H9 (cell line): ENCODE results near the gene FUT8. TPM values are rescaled to one million over a fixed set of nuclear protein-coding genes. Genes with fewer than 3 reads are reported as not detected.
"Not testable (repeated sequence)": the region's sequence is repeated elsewhere in the genome, so short reads cannot be mapped to it uniquely, and the experiment has no call there.

ENCODE experiments used
- DNase-seq: peaks from one replicate; pipeline ENCODE4 v3.0.0-alpha.2; 2017
- H2AFZ ChIP-seq: one replicate; pipeline ENCODE4 v1.6.1; 2013; ENCODE audit warnings: mild to moderate bottlenecking, low read length, control low read depth, moderate library complexity
- H2AK5ac ChIP-seq: 2 replicates; pipeline ENCODE4 v1.6.1; 2013; ENCODE audit warnings: low read length, control low read depth, mixed read lengths; ENCODE audit not compliant: insufficient read length
- H2BK120ac ChIP-seq: one replicate; pipeline ENCODE4 v1.6.1; 2013; ENCODE audit warnings: low read depth, mild to moderate bottlenecking, low read length, control low read depth, inconsistent platforms; ENCODE audit not compliant: poor library complexity, severe bottlenecking
- H2BK12ac ChIP-seq: 2 replicates; pipeline ENCODE4 v1.6.1; 2013; ENCODE audit warnings: low read length, control low read depth, mixed read lengths, low read depth; ENCODE audit not compliant: insufficient read length
- H2BK15ac ChIP-seq: 2 replicates; pipeline ENCODE4 v1.6.1; 2013; ENCODE audit warnings: low read depth, low read length, control low read depth
- H2BK20ac ChIP-seq: one replicate; pipeline ENCODE4 v1.6.1; 2013; ENCODE audit warnings: low read depth, mild to moderate bottlenecking, low read length, control low read depth, inconsistent platforms; ENCODE audit not compliant: poor library complexity, severe bottlenecking
- H2BK5ac ChIP-seq: 2 replicates; pipeline ENCODE4 v1.6.1; 2013; ENCODE audit warnings: low read length, control low read depth, mixed read lengths; ENCODE audit not compliant: insufficient read length
- H3K14ac ChIP-seq: 2 replicates; pipeline ENCODE4 v1.6.1; 2013; ENCODE audit warnings: low read length, control low read depth; ENCODE audit not compliant: insufficient read depth
- H3K18ac ChIP-seq: 2 replicates; pipeline ENCODE4 v1.6.1; 2013; ENCODE audit warnings: low read depth, mild to moderate bottlenecking, mixed read lengths, low read length, control low read depth; ENCODE audit not compliant: insufficient read length
- H3K23ac ChIP-seq: 2 replicates; pipeline ENCODE4 v1.6.1; 2013; ENCODE audit warnings: low read length, control low read depth, mixed read lengths, low read depth; ENCODE audit not compliant: insufficient read length
- H3K23me2 ChIP-seq: 2 replicates; pipeline ENCODE4 v1.6.1; 2013; ENCODE audit warnings: low read depth, mild to moderate bottlenecking, mixed read lengths, low read length, control low read depth; ENCODE audit not compliant: insufficient read length, poor library complexity, severe bottlenecking
- H3K27ac ChIP-seq: 2 replicates; pipeline ENCODE4 v1.5.1; 2013; ENCODE audit warnings: low read length, control low read depth, mixed read lengths, low read depth; ENCODE audit not compliant: insufficient read length
- H3K27me3 ChIP-seq: 2 replicates; pipeline ENCODE4 v1.6.1; 2013; ENCODE audit warnings: low read length, control low read depth, inconsistent platforms; ENCODE audit not compliant: insufficient read depth
- H3K4ac ChIP-seq: 2 replicates; pipeline ENCODE4 v1.6.1; 2013; ENCODE audit warnings: low read depth, mild to moderate bottlenecking, control low read depth, inconsistent platforms, low read length, moderate library complexity
- H3K4me1 ChIP-seq: 2 replicates; pipeline ENCODE4 v1.6.1; 2013; ENCODE audit warnings: low read length, control low read depth, inconsistent platforms; ENCODE audit not compliant: insufficient read depth
- H3K4me2 ChIP-seq: 2 replicates; pipeline ENCODE4 v1.6.1; 2013; ENCODE audit warnings: low read length, control low read depth, mixed read lengths; ENCODE audit not compliant: insufficient read length, insufficient read depth
- H3K56ac ChIP-seq: 2 replicates; pipeline ENCODE4 v1.6.1; 2013; ENCODE audit warnings: low read depth, mild to moderate bottlenecking, mixed read lengths, low read length, control low read depth; ENCODE audit not compliant: insufficient read length
- H3K79me1 ChIP-seq: 2 replicates; pipeline ENCODE4 v1.6.1; 2013; ENCODE audit warnings: low read depth, mild to moderate bottlenecking, moderate library complexity, low read length, control low read depth, inconsistent platforms; ENCODE audit not compliant: insufficient read depth, poor library complexity, severe bottlenecking
- H3K79me2 ChIP-seq: 2 replicates; pipeline ENCODE4 v1.6.1; 2013; ENCODE audit warnings: low read length, control low read depth, inconsistent platforms; ENCODE audit not compliant: insufficient read depth
- H3K9ac ChIP-seq: 2 replicates; pipeline ENCODE4 v1.6.1; 2013; ENCODE audit warnings: low read length, control low read depth, mixed read lengths; ENCODE audit not compliant: insufficient read length; ENCODE audit errors: extremely low read depth
- H3K9me3 ChIP-seq: one replicate; pipeline ENCODE4 v1.6.1; 2013; ENCODE audit warnings: low read depth, low read length, inconsistent platforms; ENCODE audit not compliant: control insufficient read depth
- H3T11ph ChIP-seq: one replicate; pipeline ENCODE4 v1.6.1; 2013; ENCODE audit warnings: mild to moderate bottlenecking, low read length, control low read depth, inconsistent platforms
- H4K20me1 ChIP-seq: one replicate; pipeline ENCODE4 v1.6.1; 2013; ENCODE audit not compliant: control insufficient read depth, insufficient read length, insufficient read depth
- H4K5ac ChIP-seq: 2 replicates; pipeline ENCODE4 v1.6.1; 2013; ENCODE audit warnings: low read depth, mild to moderate bottlenecking, mixed read lengths, low read length, control low read depth; ENCODE audit not compliant: insufficient read length
- H4K8ac ChIP-seq: replicated peaks from 2 replicates; pipeline ENCODE4 v1.6.1; 2013; ENCODE audit warnings: low read length, control low read depth, mixed read lengths, low read depth; ENCODE audit not compliant: insufficient read length
- H4K91ac ChIP-seq: 2 replicates; pipeline ENCODE4 v1.6.1; 2013; ENCODE audit warnings: low read depth, mild to moderate bottlenecking, moderate library complexity, mixed read lengths, low read length, control low read depth; ENCODE audit not compliant: insufficient read length
- H3K27ac Mint-ChIP-seq, 3 experiments: 2 replicates in 2 of 3; 3 replicates in 1 of 3; pipeline ENCODE4 v1.8.0; 2020 to 2021; ENCODE audit warnings: mixed read lengths in 3 of 3, mild to moderate bottlenecking in 1 of 3, moderate library complexity in 1 of 3
- H3K27me3 Mint-ChIP-seq: 2 replicates; pipeline ENCODE4 v1.8.0; 2021; ENCODE audit warnings: low read depth, mild to moderate bottlenecking, moderate library complexity, mixed read lengths
- H3K36me3 Mint-ChIP-seq, 3 experiments: 2 replicates in 2 of 3; 3 replicates in 1 of 3; pipeline ENCODE4 v1.8.0; 2020 to 2021; ENCODE audit warnings: low read depth in 3 of 3, mixed read lengths in 3 of 3; ENCODE audit not compliant: insufficient read depth in 1 of 3
- H3K4me1 Mint-ChIP-seq, 2 experiments: 2 replicates each; pipeline ENCODE4 v1.8.0; 2020; ENCODE audit warnings: mixed read lengths in 2 of 2
- H3K4me3 Mint-ChIP-seq, 2 experiments: 2 replicates in 1 of 2; 3 replicates in 1 of 2; pipeline ENCODE4 v1.8.0; 2020 to 2021; ENCODE audit warnings: mild to moderate bottlenecking in 2 of 2, mixed read lengths in 2 of 2, moderate library complexity in 1 of 2
- H3K9me3 Mint-ChIP-seq, 2 experiments: 2 replicates in 1 of 2; 3 replicates in 1 of 2; pipeline ENCODE4 v1.8.0; 2020; ENCODE audit warnings: mild to moderate bottlenecking in 2 of 2, mixed read lengths in 2 of 2, moderate library complexity in 1 of 2
- WGBS: extraction: QIAGEN DNeasy Blood & Tissue Kit; methylation state at CpG from one replicate; pipeline ENCODE4 v1.1.7; 2013; ENCODE audit warnings: missing lambda C conversion rate, low lambda C conversion rate, mixed read lengths; ENCODE audit not compliant: insufficient read length; ENCODE audit errors: extremely low coverage; 5-methylcytosine and 5-hydroxymethylcytosine counted together
- total RNA-seq: library from RNA; stranded (reverse); gene quantifications from 2 replicates; pipeline ENCODE4 v1.2.1, GENCODE V29; 2021

The FUT8 gene
- total RNA-seq, 1 experiment from 2014 or later, result 44.3 TPM

DNA sequence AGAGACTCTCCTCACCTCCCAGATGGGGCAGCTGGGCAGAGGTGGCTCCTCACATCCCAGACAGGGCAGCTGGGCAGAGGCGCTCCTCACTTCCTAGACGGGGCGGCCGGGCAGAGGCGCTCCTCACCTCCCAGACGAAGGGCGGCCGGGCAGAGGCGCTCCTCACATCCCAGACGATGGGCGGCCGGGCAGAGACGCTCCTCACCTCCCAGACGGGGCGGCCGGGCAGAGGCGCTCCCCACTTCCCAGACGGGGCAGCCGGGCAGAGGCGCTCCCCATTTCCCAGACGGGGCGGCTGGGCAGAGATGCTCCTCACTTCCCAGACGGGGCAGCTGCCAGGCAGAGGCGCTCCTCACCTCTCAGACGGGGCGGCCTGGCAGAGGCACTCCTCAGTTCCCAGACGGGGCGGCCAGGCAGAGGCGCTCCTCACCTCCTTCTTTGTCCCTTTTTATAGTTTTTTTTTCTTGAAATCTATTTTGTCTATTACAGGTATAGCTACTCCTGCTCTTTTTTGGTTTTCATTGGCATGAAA lies 304.9 kb downstream of the FUT8 start:
- H3K4me3 Mint-ChIP-seq, H3K79me1 ChIP-seq, H3K9me3 ChIP-seq, H2AK5ac ChIP-seq, H3K4me2 ChIP-seq, H3K79me2 ChIP-seq, H4K91ac ChIP-seq, H3K27ac ChIP-seq, H3K14ac ChIP-seq, H4K20me1 ChIP-seq, H3K23me2 ChIP-seq, H3K27me3 Mint-ChIP-seq, H3K27ac Mint-ChIP-seq, H4K8ac ChIP-seq, H3K4me1 ChIP-seq, H2BK20ac ChIP-seq, DNase-seq, H3K23ac ChIP-seq, H4K5ac ChIP-seq, H3K56ac ChIP-seq, H3K27me3 ChIP-seq, H3K4me1 Mint-ChIP-seq, H2BK120ac ChIP-seq, H2BK15ac ChIP-seq, H3T11ph ChIP-seq, H2AFZ ChIP-seq, H2BK12ac ChIP-seq, H3K9ac ChIP-seq, H3K4ac ChIP-seq, H2BK5ac ChIP-seq, H3K18ac ChIP-seq: not testable (repeated sequence)
- no CpG with 5 or more reads among the region's 29 CpGs for WGBS
- peaks cover 43 to 55% (median 44%) of the 10 kb centered on the region in 3 experiments for H3K36me3 Mint-ChIP-seq
- H3K9me3 Mint-ChIP-seq, result peaks cover 53 to 56% of the 10 kb centered on the region in 2 experiments
